GM23338 (cell line): ENCODE results near the gene FANK1. TPM values are rescaled to one million over a fixed set of nuclear protein-coding genes. Genes with fewer than 3 reads are reported as not detected.

Source experiments
- ATAC-seq: fragments of 200-7000 bp; cut with Tn5 transposase; 3 replicates; pipeline ENCODE4 v1.9.1; 2020
- DNase-seq: peaks from one replicate; pipeline ENCODE4 v3.0.0-alpha.2; 2015; ENCODE audit warnings: low spot score
- H2AFZ ChIP-seq: fragments of 200-600 bp; sonication (generic); 2 replicates; pipeline ENCODE4 v1.8.0; 2016; ENCODE audit warnings: antibody characterized with exemption, mild to moderate bottlenecking, moderate library complexity
- H3F3A ChIP-seq: fragments of 200-600 bp; sonication (generic); replicated peaks from 2 replicates; pipeline ENCODE4 v1.8.0; 2017; ENCODE audit warnings: antibody characterized with exemption, mixed run types, low read depth
- H3K27ac ChIP-seq: fragments of 200-600 bp; sonication (generic); 2 replicates; pipeline ENCODE4 v1.6.1; 2016; ENCODE audit warnings: low read depth
- H3K27me3 ChIP-seq: fragments of 200-600 bp; sonication (generic); 2 replicates; pipeline ENCODE4 v1.8.0; 2016; ENCODE audit warnings: mild to moderate bottlenecking, mixed run types, moderate library complexity; ENCODE audit not compliant: insufficient read depth
- H3K36me3 ChIP-seq: fragments of 200-600 bp; sonication (generic); 2 replicates; pipeline ENCODE4 v1.8.0; 2016; ENCODE audit warnings: mild to moderate bottlenecking; ENCODE audit not compliant: insufficient read depth
- H3K4me1 ChIP-seq: fragments of 200-600 bp; sonication (generic); 2 replicates; pipeline ENCODE4 v1.8.0; 2016; ENCODE audit warnings: mild to moderate bottlenecking, moderate library complexity; ENCODE audit not compliant: insufficient read depth
- H3K4me2 ChIP-seq: fragments of 200-600 bp; sonication (generic); 2 replicates; pipeline ENCODE4 v1.7.1; 2017; ENCODE audit warnings: mixed run types
- H3K4me3 ChIP-seq: fragments of 200-600 bp; sonication (generic); 2 replicates; pipeline ENCODE4 v1.6.1; 2016; ENCODE audit warnings: mixed run types
- H3K79me2 ChIP-seq: fragments of 200-600 bp; sonication (generic); replicated peaks from 2 replicates; pipeline ENCODE4 v1.8.0; 2017; ENCODE audit warnings: mild to moderate bottlenecking; ENCODE audit not compliant: insufficient read depth
- H3K9me2 ChIP-seq: fragments of 200-600 bp; sonication (generic); 2 replicates; pipeline ENCODE4 v1.8.0; 2017; ENCODE audit not compliant: insufficient read depth
- H4K20me1 ChIP-seq: fragments of 200-600 bp; sonication (generic); replicated peaks from 2 replicates; pipeline ENCODE4 v1.8.0; 2017; ENCODE audit warnings: mild to moderate bottlenecking; ENCODE audit not compliant: insufficient read depth
- H3K27ac Mint-ChIP-seq: 2 replicates; pipeline ENCODE4 v1.8.0; 2020; ENCODE audit warnings: inconsistent platforms, mild to moderate bottlenecking, moderate library complexity, mixed read lengths
- H3K27me3 Mint-ChIP-seq: 3 replicates; pipeline ENCODE4 v1.8.0; 2022; ENCODE audit warnings: low read depth, mild to moderate bottlenecking, moderate library complexity, mixed read lengths, inconsistent platforms; ENCODE audit not compliant: insufficient read depth, poor library complexity
- H3K36me3 Mint-ChIP-seq: 3 replicates; pipeline ENCODE4 v1.8.0; 2021; ENCODE audit warnings: low read depth, mild to moderate bottlenecking, inconsistent platforms, moderate library complexity, mixed read lengths
- H3K4me1 Mint-ChIP-seq: 3 replicates; pipeline ENCODE4 v1.8.0; 2020; ENCODE audit warnings: mild to moderate bottlenecking, inconsistent platforms, mixed read lengths
- H3K4me3 Mint-ChIP-seq: 3 replicates; pipeline ENCODE4 v1.8.0; 2021; ENCODE audit warnings: moderate library complexity, mild to moderate bottlenecking, inconsistent platforms, mixed read lengths
- H3K9me3 Mint-ChIP-seq: 3 replicates; pipeline ENCODE4 v1.8.0; 2020; ENCODE audit warnings: moderate library complexity, mild to moderate bottlenecking, inconsistent platforms, mixed read lengths
- CREB1 ChIP-seq: fragments of 250-450 bp; sonication (Bioruptor Pico); IDR thresholded peaks from 2 replicates; pipeline ENCODE4 v1.5.0; 2020; ENCODE audit warnings: low read depth, mild to moderate bottlenecking, moderate library complexity
- EZH2 ChIP-seq: fragments of 200-600 bp; sonication (generic); IDR thresholded peaks from one replicate; pipeline ENCODE4 v1.8.0; 2017; ENCODE audit warnings: antibody characterized with exemption, mild to moderate bottlenecking, low read depth; ENCODE audit not compliant: unreplicated experiment
- EZH2phosphoT487 ChIP-seq: fragments of 200-600 bp; sonication (generic); IDR thresholded peaks from one replicate; pipeline ENCODE4 v1.8.1; 2018; ENCODE audit warnings: antibody characterized with exemption; ENCODE audit not compliant: unreplicated experiment
- JUNB ChIP-seq: IDR thresholded peaks from one replicate; pipeline ENCODE4 v1.6.1; 2016; ENCODE audit warnings: antibody characterized with exemption; ENCODE audit not compliant: unreplicated experiment
- NANOG ChIP-seq: IDR thresholded peaks from 2 replicates; pipeline ENCODE4 v1.6.1; 2016; ENCODE audit warnings: antibody characterized with exemption, borderline replicate concordance
- POLR2AphosphoS5 ChIP-seq: IDR thresholded peaks from 2 replicates; pipeline ENCODE4 v1.6.1; 2016; ENCODE audit warnings: antibody characterized with exemption, low read depth
- STAT1 ChIP-seq: IDR thresholded peaks from one replicate; pipeline ENCODE4 v1.6.1; 2016; ENCODE audit warnings: antibody characterized with exemption; ENCODE audit not compliant: unreplicated experiment
- ZNF114 ChIP-seq: fragments of 250-450 bp; sonication (Bioruptor Pico); IDR thresholded peaks from 2 replicates; pipeline ENCODE4 v1.5.0; 2020; ENCODE audit warnings: mild to moderate bottlenecking, moderate library complexity
- ZNF331 ChIP-seq: fragments of 250-450 bp; sonication (Bioruptor Pico); IDR thresholded peaks from 2 replicates; pipeline ENCODE4 v1.5.0; 2020; ENCODE audit warnings: low read depth, mild to moderate bottlenecking, moderate library complexity
- polyA plus RNA-seq: library from polyadenylated mRNA; unstranded; fragments of >200 nt; fragmentation: Nextera tagmentation; extraction: Ambion mirVana; gene quantifications from 2 replicates; pipeline ENCODE4 v1.2.1, GENCODE V29; 2016
- total RNA-seq: library from RNA; depleted of rRNA; stranded (reverse); fragments of >200 nt; shearing (Covaris generic); gene quantifications from 2 replicates; pipeline ENCODE4 v1.2.3, GENCODE V29; 2014
- TF ChIP-seq, protein P1 (sequence below): IDR thresholded peaks from one replicate; pipeline ENCODE4 v1.6.1; 2018; ENCODE audit warnings: antibody characterized with exemption; ENCODE audit not compliant: unreplicated experiment
- TF ChIP-seq, protein P2 (sequence below): IDR thresholded peaks from 2 replicates; pipeline ENCODE4 v1.6.1; 2016; ENCODE audit warnings: antibody characterized with exemption
- TF ChIP-seq, protein P3 (sequence below): fragments of 250-450 bp; sonication (Bioruptor Pico); IDR thresholded peaks from 2 replicates; pipeline ENCODE4 v1.5.0; 2020; ENCODE audit warnings: mild to moderate bottlenecking, moderate library complexity
- TF ChIP-seq, protein P4 (sequence below), 2 experiments: fragments of 200-600 bp in 1 of 2; sonication (generic) in 1 of 2; conservative IDR thresholded peaks; 2 replicates each; pipeline versions ENCODE4 v1.5.1 to v1.6.1; 2016 to 2017; ENCODE audit warnings: antibody characterized with exemption in 2 of 2, low read depth in 2 of 2, mild to moderate bottlenecking in 2 of 2, moderate library complexity in 1 of 2

The FANK1 gene
- total and polyA plus RNA-seq, 2 experiments from 2014 or later, result 0.37 to 0.69 TPM

GRCh38 chr10:125911145-125911544 is 14.8 kb downstream of the FANK1 start:
- Histone ChIP-seq H3F3A (no peaks in the 10 kb centered on the region), H3K79me2 (no peaks in the 10 kb centered on the region), H3K27me3 (no peaks in the 10 kb centered on the region), H3K27ac (no peak overlapping the region), H3K9me2 (no peaks in the 10 kb centered on the region), H3K36me3 (no peaks in the 10 kb centered on the region), H3K4me2 (no peak overlapping the region), H3K4me3 (no peak overlapping the region), H2AFZ (no peak overlapping the region), H4K20me1 (no peaks in the 10 kb centered on the region), H3K4me1 (no peaks in the 10 kb centered on the region)
- peaks cover 11% of the 10 kb centered on the region for H3K9me3 Mint-ChIP-seq
- no peak for DNase-seq
- H3K27me3 Mint-ChIP-seq, result peaks cover 5% of the 10 kb centered on the region
- H3K27ac Mint-ChIP-seq, result no peak overlapping the region
- peaks cover 3% of the 10 kb centered on the region; the same call in 1 of the 3 replicates for H3K36me3 Mint-ChIP-seq
- no peak for ATAC-seq
- no peak overlapping the region for H3K4me3 Mint-ChIP-seq
- H3K4me1 Mint-ChIP-seq, result no peaks in the 10 kb centered on the region
- TF ChIP-seq, protein P1, sequence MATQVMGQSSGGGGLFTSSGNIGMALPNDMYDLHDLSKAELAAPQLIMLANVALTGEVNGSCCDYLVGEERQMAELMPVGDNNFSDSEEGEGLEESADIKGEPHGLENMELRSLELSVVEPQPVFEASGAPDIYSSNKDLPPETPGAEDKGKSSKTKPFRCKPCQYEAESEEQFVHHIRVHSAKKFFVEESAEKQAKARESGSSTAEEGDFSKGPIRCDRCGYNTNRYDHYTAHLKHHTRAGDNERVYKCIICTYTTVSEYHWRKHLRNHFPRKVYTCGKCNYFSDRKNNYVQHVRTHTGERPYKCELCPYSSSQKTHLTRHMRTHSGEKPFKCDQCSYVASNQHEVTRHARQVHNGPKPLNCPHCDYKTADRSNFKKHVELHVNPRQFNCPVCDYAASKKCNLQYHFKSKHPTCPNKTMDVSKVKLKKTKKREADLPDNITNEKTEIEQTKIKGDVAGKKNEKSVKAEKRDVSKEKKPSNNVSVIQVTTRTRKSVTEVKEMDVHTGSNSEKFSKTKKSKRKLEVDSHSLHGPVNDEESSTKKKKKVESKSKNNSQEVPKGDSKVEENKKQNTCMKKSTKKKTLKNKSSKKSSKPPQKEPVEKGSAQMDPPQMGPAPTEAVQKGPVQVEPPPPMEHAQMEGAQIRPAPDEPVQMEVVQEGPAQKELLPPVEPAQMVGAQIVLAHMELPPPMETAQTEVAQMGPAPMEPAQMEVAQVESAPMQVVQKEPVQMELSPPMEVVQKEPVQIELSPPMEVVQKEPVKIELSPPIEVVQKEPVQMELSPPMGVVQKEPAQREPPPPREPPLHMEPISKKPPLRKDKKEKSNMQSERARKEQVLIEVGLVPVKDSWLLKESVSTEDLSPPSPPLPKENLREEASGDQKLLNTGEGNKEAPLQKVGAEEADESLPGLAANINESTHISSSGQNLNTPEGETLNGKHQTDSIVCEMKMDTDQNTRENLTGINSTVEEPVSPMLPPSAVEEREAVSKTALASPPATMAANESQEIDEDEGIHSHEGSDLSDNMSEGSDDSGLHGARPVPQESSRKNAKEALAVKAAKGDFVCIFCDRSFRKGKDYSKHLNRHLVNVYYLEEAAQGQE, result no peak
- TF ChIP-seq EZH2 (no peak), CREB1 (CRISPR knock-in tag) (no peak), ZNF331 (CRISPR knock-in tag) (no peak), JUNB (no peak), POLR2AphosphoS5 (no peak), STAT1 (no peak), ZNF114 (CRISPR knock-in tag) (no peak), EZH2phosphoT487 (no peak), NANOG (no peak)
- TF ChIP-seq, protein P2, sequence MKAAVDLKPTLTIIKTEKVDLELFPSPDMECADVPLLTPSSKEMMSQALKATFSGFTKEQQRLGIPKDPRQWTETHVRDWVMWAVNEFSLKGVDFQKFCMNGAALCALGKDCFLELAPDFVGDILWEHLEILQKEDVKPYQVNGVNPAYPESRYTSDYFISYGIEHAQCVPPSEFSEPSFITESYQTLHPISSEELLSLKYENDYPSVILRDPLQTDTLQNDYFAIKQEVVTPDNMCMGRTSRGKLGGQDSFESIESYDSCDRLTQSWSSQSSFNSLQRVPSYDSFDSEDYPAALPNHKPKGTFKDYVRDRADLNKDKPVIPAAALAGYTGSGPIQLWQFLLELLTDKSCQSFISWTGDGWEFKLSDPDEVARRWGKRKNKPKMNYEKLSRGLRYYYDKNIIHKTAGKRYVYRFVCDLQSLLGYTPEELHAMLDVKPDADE, result no peak
- TF ChIP-seq, protein P3, sequence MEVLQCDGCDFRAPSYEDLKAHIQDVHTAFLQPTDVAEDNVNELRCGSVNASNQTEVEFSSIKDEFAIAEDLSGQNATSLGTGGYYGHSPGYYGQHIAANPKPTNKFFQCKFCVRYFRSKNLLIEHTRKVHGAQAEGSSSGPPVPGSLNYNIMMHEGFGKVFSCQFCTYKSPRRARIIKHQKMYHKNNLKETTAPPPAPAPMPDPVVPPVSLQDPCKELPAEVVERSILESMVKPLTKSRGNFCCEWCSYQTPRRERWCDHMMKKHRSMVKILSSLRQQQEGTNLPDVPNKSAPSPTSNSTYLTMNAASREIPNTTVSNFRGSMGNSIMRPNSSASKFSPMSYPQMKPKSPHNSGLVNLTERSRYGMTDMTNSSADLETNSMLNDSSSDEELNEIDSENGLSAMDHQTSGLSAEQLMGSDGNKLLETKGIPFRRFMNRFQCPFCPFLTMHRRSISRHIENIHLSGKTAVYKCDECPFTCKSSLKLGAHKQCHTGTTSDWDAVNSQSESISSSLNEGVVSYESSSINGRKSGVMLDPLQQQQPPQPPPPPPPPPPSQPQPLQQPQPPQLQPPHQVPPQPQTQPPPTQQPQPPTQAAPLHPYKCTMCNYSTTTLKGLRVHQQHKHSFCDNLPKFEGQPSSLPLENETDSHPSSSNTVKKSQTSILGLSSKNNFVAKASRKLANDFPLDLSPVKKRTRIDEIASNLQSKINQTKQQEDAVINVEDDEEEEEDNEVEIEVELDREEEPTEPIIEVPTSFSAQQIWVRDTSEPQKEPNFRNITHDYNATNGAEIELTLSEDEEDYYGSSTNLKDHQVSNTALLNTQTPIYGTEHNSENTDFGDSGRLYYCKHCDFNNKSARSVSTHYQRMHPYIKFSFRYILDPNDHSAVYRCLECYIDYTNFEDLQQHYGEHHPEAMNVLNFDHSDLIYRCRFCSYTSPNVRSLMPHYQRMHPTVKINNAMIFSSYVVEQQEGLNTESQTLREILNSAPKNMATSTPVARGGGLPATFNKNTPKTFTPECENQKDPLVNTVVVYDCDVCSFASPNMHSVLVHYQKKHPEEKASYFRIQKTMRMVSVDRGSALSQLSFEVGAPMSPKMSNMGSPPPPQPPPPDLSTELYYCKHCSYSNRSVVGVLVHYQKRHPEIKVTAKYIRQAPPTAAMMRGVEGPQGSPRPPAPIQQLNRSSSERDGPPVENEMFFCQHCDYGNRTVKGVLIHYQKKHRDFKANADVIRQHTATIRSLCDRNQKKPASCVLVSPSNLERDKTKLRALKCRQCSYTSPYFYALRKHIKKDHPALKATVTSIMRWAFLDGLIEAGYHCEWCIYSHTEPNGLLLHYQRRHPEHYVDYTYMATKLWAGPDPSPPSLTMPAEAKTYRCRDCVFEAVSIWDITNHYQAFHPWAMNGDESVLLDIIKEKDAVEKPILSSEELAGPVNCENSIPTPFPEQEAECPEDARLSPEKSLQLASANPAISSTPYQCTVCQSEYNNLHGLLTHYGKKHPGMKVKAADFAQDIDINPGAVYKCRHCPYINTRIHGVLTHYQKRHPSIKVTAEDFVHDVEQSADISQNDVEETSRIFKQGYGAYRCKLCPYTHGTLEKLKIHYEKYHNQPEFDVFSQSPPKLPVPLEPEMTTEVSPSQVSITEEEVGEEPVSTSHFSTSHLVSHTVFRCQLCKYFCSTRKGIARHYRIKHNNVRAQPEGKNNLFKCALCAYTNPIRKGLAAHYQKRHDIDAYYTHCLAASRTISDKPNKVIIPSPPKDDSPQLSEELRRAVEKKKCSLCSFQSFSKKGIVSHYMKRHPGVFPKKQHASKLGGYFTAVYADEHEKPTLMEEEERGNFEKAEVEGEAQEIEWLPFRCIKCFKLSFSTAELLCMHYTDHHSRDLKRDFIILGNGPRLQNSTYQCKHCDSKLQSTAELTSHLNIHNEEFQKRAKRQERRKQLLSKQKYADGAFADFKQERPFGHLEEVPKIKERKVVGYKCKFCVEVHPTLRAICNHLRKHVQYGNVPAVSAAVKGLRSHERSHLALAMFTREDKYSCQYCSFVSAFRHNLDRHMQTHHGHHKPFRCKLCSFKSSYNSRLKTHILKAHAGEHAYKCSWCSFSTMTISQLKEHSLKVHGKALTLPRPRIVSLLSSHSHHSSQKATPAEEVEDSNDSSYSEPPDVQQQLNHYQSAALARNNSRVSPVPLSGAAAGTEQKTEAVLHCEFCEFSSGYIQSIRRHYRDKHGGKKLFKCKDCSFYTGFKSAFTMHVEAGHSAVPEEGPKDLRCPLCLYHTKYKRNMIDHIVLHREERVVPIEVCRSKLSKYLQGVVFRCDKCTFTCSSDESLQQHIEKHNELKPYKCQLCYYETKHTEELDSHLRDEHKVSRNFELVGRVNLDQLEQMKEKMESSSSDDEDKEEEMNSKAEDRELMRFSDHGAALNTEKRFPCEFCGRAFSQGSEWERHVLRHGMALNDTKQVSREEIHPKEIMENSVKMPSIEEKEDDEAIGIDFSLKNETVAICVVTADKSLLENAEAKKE (CRISPR knock-in tag), result no peak
- TF ChIP-seq, protein P4, sequence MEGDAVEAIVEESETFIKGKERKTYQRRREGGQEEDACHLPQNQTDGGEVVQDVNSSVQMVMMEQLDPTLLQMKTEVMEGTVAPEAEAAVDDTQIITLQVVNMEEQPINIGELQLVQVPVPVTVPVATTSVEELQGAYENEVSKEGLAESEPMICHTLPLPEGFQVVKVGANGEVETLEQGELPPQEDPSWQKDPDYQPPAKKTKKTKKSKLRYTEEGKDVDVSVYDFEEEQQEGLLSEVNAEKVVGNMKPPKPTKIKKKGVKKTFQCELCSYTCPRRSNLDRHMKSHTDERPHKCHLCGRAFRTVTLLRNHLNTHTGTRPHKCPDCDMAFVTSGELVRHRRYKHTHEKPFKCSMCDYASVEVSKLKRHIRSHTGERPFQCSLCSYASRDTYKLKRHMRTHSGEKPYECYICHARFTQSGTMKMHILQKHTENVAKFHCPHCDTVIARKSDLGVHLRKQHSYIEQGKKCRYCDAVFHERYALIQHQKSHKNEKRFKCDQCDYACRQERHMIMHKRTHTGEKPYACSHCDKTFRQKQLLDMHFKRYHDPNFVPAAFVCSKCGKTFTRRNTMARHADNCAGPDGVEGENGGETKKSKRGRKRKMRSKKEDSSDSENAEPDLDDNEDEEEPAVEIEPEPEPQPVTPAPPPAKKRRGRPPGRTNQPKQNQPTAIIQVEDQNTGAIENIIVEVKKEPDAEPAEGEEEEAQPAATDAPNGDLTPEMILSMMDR (conservative IDR thresholded peaks at IDR 0.05; ENCODE audit: low read depth in 2 of 2), result no peak
